WTC11 (cell line): ENCODE data around the gene SORCS2. TPM values are rescaled to one million over a fixed set of nuclear protein-coding genes. Genes with fewer than 3 reads are reported as not detected.

Experiments
- ATAC-seq: fragments of 200-7000 bp; cut with Tn5 transposase; 2 replicates; pipeline ENCODE4 v1.10.0; 2021; ENCODE audit warnings: mild to moderate bottlenecking, moderate library complexity
- CTCF ChIA-PET: fragments of 300-600 bp; sonication (Branson Sonifier 250); formaldehyde crosslinking; loops from one replicate; lab custom pipeline; 2021; ENCODE audit warnings: antibody characterized with exemption; lab: Charles Lee
- POLR2A ChIA-PET: fragments of 350-600 bp; sonication (Branson Sonifier 250); formaldehyde crosslinking; loops from one replicate; lab custom pipeline; 2021; ENCODE audit warnings: antibody characterized with exemption; lab: Charles Lee
- DNase-seq: peaks from one replicate; pipeline ENCODE4 v3.0.0; 2021; ENCODE audit warnings: low spot score
- H3K27ac Mint-ChIP-seq: 2 replicates; pipeline ENCODE4 v1.8.0; 2021; ENCODE audit warnings: mixed read lengths
- H3K27me3 Mint-ChIP-seq: 2 replicates; pipeline ENCODE4 v1.8.0; 2021; ENCODE audit warnings: low read depth, mild to moderate bottlenecking, moderate library complexity, mixed read lengths
- H3K36me3 Mint-ChIP-seq: 2 replicates; pipeline ENCODE4 v1.8.0; 2021; ENCODE audit warnings: mixed read lengths
- H3K4me1 Mint-ChIP-seq: 2 replicates; pipeline ENCODE4 v1.8.0; 2022; ENCODE audit warnings: mixed read lengths
- H3K4me3 Mint-ChIP-seq: 2 replicates; pipeline ENCODE4 v1.8.0; 2021; ENCODE audit warnings: mild to moderate bottlenecking, moderate library complexity, mixed read lengths
- H3K9me3 Mint-ChIP-seq: 2 replicates; pipeline ENCODE4 v1.8.0; 2021; ENCODE audit warnings: mixed read lengths
- AFF4 ChIP-seq: sonication (generic); formaldehyde crosslinking; IDR thresholded peaks from 2 replicates; pipeline ENCODE4 v1.8.1; 2023; ENCODE audit warnings: mild to moderate bottlenecking, missing genetic modification reagents, borderline replicate concordance
- AR ChIP-seq: fragments of 250-450 bp; sonication (Bioruptor Pico); IDR thresholded peaks from 2 replicates; pipeline ENCODE4 v1.9.0; 2021; ENCODE audit warnings: mild to moderate bottlenecking
- ATF3 ChIP-seq: sonication (generic); formaldehyde crosslinking; conservative IDR thresholded peaks from 2 replicates; pipeline ENCODE4 v1.8.1; 2022; ENCODE audit warnings: mild to moderate bottlenecking, missing genetic modification reagents
- ATF6 ChIP-seq: sonication (generic); formaldehyde crosslinking; IDR thresholded peaks from 2 replicates; pipeline ENCODE4 v1.8.1; 2023; ENCODE audit warnings: mild to moderate bottlenecking, missing genetic modification reagents
- ERG ChIP-seq: fragments of 250-450 bp; sonication (Bioruptor Pico); IDR thresholded peaks from 2 replicates; pipeline ENCODE4 v1.8.0; 2021; ENCODE audit warnings: mild to moderate bottlenecking
- ESRRA ChIP-seq: sonication (generic); formaldehyde crosslinking; IDR thresholded peaks from 2 replicates; pipeline ENCODE4 v1.8.1; 2022; ENCODE audit warnings: mild to moderate bottlenecking, missing genetic modification reagents, borderline replicate concordance
- ETV6 ChIP-seq: sonication (generic); formaldehyde crosslinking; IDR thresholded peaks from 2 replicates; pipeline ENCODE4 v1.8.1; 2022; ENCODE audit warnings: mild to moderate bottlenecking, missing genetic modification reagents
- FOXK1 ChIP-seq: sonication (generic); formaldehyde crosslinking; IDR thresholded peaks from 2 replicates; pipeline ENCODE4 v1.8.0; 2022; ENCODE audit warnings: mild to moderate bottlenecking, moderate library complexity, missing genetic modification reagents
- FOXP1 ChIP-seq: sonication (generic); formaldehyde crosslinking; IDR thresholded peaks from 2 replicates; pipeline ENCODE4 v1.8.0; 2022; ENCODE audit warnings: missing genetic modification reagents, mild to moderate bottlenecking, moderate library complexity, borderline replicate concordance
- GABPB1 ChIP-seq: sonication (generic); formaldehyde crosslinking; IDR thresholded peaks from 2 replicates; pipeline ENCODE4 v1.8.1; 2023; ENCODE audit warnings: mild to moderate bottlenecking, missing genetic modification reagents
- MXD4 ChIP-seq: fragments of 250-450 bp; sonication (Bioruptor Pico); IDR thresholded peaks from 2 replicates; pipeline ENCODE4 v1.8.0; 2021; ENCODE audit warnings: mild to moderate bottlenecking, moderate library complexity, borderline replicate concordance
- SMAD3 ChIP-seq: sonication (generic); formaldehyde crosslinking; IDR thresholded peaks from 2 replicates; pipeline ENCODE4 v1.8.0; 2022; ENCODE audit warnings: missing genetic modification reagents, mild to moderate bottlenecking, borderline replicate concordance
- TEAD4 ChIP-seq: sonication (generic); formaldehyde crosslinking; IDR thresholded peaks from 2 replicates; pipeline ENCODE4 v1.8.0; 2022; ENCODE audit warnings: mild to moderate bottlenecking, missing genetic modification reagents
- TP53 ChIP-seq: sonication (generic); formaldehyde crosslinking; IDR thresholded peaks from 2 replicates; pipeline ENCODE4 v1.8.1; 2023; ENCODE audit warnings: mild to moderate bottlenecking, missing genetic modification reagents
- ZBTB43 ChIP-seq: sonication (generic); formaldehyde crosslinking; IDR thresholded peaks from 2 replicates; pipeline ENCODE4 v1.8.1; 2023; ENCODE audit warnings: mild to moderate bottlenecking, missing genetic modification reagents
- ZMAT4 ChIP-seq: fragments of 250-450 bp; sonication (Bioruptor Pico); IDR thresholded peaks from 2 replicates; pipeline ENCODE4 v1.9.0; 2021; ENCODE audit warnings: mild to moderate bottlenecking
- ZNF263 ChIP-seq: sonication (generic); formaldehyde crosslinking; IDR thresholded peaks from 2 replicates; pipeline ENCODE4 v1.8.1; 2022; ENCODE audit warnings: low read depth, mild to moderate bottlenecking, moderate library complexity, missing genetic modification reagents
- ZNF671 ChIP-seq: fragments of 250-450 bp; sonication (Bioruptor Pico); IDR thresholded peaks from 2 replicates; pipeline ENCODE4 v1.8.0; 2021; ENCODE audit warnings: mild to moderate bottlenecking
- total RNA-seq: library from RNA; stranded (reverse); gene quantifications from 3 replicates; pipeline ENCODE4 v1.2.3, GENCODE V29; 2021

SORCS2 gene
- total RNA-seq, 1 experiment from 2014 or later, result 6.6 TPM

GRCh38 chr4:7542781-7543180, 350.4 kb downstream of the SORCS2 start:
- Mint-ChIP-seq H3K9me3 (peaks cover 9% of the 10 kb centered on the region), H3K4me3 (no peak overlapping the region), H3K27ac (no peak overlapping the region), H3K4me1 (no peaks in the 10 kb centered on the region), H3K36me3 (0 out of 2 replicates have a peak, but pooled peaks cover 2% of the 10 kb centered on the region)
- ChIA-PET CTCF (no interaction called here), POLR2A (no interaction called here)
- ATAC-seq, result no peak
- TF ChIP-seq ZNF671, result no peak
- TF ChIP-seq ERG, result no peak
- TF ChIP-seq FOXK1 (CRISPR knock-in tag), result no peak
- TF ChIP-seq ESRRA (CRISPR knock-in tag), result no peak
- TF ChIP-seq ATF6 (CRISPR knock-in tag), result no peak
- no peak for TF ChIP-seq ETV6
- TF ChIP-seq GABPB1 (CRISPR knock-in tag), result no peak
- TF ChIP-seq SMAD3, result no peak
- TF ChIP-seq ZBTB43 (CRISPR knock-in tag), result no peak
- no peak for TF ChIP-seq MXD4 (CRISPR knock-in tag)
- TF ChIP-seq, all 79 proteins: peak for 0
- DNase-seq, result no peak
- H3K27me3 Mint-ChIP-seq, result no peaks in the 10 kb centered on the region

GRCh38 chr4:7546152-7546808, 353.9 kb downstream of the SORCS2 start:
- Mint-ChIP-seq H3K4me3 (no peak overlapping the region), H3K27ac (no peak overlapping the region), H3K4me1 (no peaks in the 10 kb centered on the region), H3K36me3 (no peaks in the 10 kb centered on the region), H3K9me3 (peaks cover 14% of the 10 kb centered on the region), H3K27me3 (no peaks in the 10 kb centered on the region)
- CTCF ChIA-PET, result interaction anchor here (1.5 kb wide), 1 partner anchor 9 kb away, joined by 4 read pairs; no protein-coding TSS in a partner anchor
- DNase-seq (no peak), ATAC-seq (no peak)
- POLR2A ChIA-PET, result interaction anchor here (0.7 to 1.0 kb wide), 2 partner anchors 14 to 27 kb away, joined by 3 to 4 read pairs; no protein-coding TSS in a partner anchor
- no peak for TF ChIP-seq AR (CRISPR knock-in tag)
- TF ChIP-seq AFF4 (CRISPR knock-in tag), result no peak
- no peak for TF ChIP-seq ZMAT4 (CRISPR knock-in tag)
- TF ChIP-seq TEAD4 (CRISPR knock-in tag), result no peak
- TF ChIP-seq FOXP1 (CRISPR knock-in tag), result no peak
- no peak for TF ChIP-seq ZNF263 (CRISPR knock-in tag)
- TF ChIP-seq ATF3 (CRISPR knock-in tag), result no peak
- TF ChIP-seq TP53 (CRISPR knock-in tag), result no peak
- no peak for TF ChIP-seq ERG
